CD8-positive, alpha-beta memory T cell (primary cell): ENCODE results near the gene LSG1. TPM values are rescaled to one million over a fixed set of nuclear protein-coding genes. Genes with fewer than 3 reads are reported as not detected.

Experiments
- CTCF ChIA-PET: fragments of 350-600 bp; sonication (Branson Sonifier 250); formaldehyde crosslinking; loops from one replicate; lab custom pipeline; 2021; ENCODE audit warnings: antibody characterized with exemption; lab: Charles Lee
- POLR2A ChIA-PET: fragments of 350-600 bp; sonication (Branson Sonifier 250); formaldehyde crosslinking; loops from one replicate; lab custom pipeline; 2021; ENCODE audit warnings: antibody characterized with exemption; lab: Charles Lee
- DNase-seq, 5 donors: peaks; one replicate each; pipeline versions ENCODE4 v3.0.0 to v3.0.0-alpha.2; 2020 to 2022; ENCODE audit warnings: mixed read lengths in 1 of 5
- H3K27ac ChIP-seq: one replicate; pipeline ENCODE4 v1.7.0; 2013; ENCODE audit warnings: low read depth, mild to moderate bottlenecking, low read length, moderate library complexity
- H3K27me3 ChIP-seq: 2 replicates; pipeline ENCODE4 v1.7.0; 2013; ENCODE audit warnings: low read length, mild to moderate bottlenecking; ENCODE audit not compliant: insufficient read depth, poor library complexity, severe bottlenecking
- H3K36me3 ChIP-seq: 2 replicates; pipeline ENCODE4 v1.7.0; 2013; ENCODE audit warnings: mild to moderate bottlenecking, low read length, moderate library complexity; ENCODE audit not compliant: insufficient read depth
- H3K4me1 ChIP-seq: 2 replicates; pipeline ENCODE4 v1.7.0; 2013; ENCODE audit warnings: mild to moderate bottlenecking, low read length, moderate library complexity; ENCODE audit not compliant: insufficient read depth
- H3K4me3 ChIP-seq: 2 replicates; pipeline ENCODE4 v1.7.0; 2013; ENCODE audit warnings: mild to moderate bottlenecking, low read length
- H3K9me3 ChIP-seq: 2 replicates; pipeline ENCODE4 v1.7.0; 2013; ENCODE audit warnings: mild to moderate bottlenecking, low read length
- H3K27ac Mint-ChIP-seq, 8 donors: one replicate each; pipeline ENCODE4 v1.8.0; 2020 to 2021; ENCODE audit warnings: mixed read lengths in 8 of 8, mild to moderate bottlenecking in 6 of 8, inconsistent platforms in 3 of 8, moderate library complexity in 3 of 8
- H3K27me3 Mint-ChIP-seq, 2 donors: one replicate each; pipeline ENCODE4 v1.8.0; 2020 to 2021; ENCODE audit warnings: mixed read lengths in 2 of 2, mild to moderate bottlenecking in 1 of 2, moderate library complexity in 1 of 2
- H3K36me3 Mint-ChIP-seq, 3 donors: one replicate each; pipeline ENCODE4 v1.8.0; 2020 to 2021; ENCODE audit warnings: mixed read lengths in 3 of 3, inconsistent platforms in 1 of 3, mild to moderate bottlenecking in 1 of 3
- H3K4me1 Mint-ChIP-seq, 3 donors: one replicate each; pipeline ENCODE4 v1.8.0; 2020 to 2021; ENCODE audit warnings: mixed read lengths in 3 of 3, inconsistent platforms in 1 of 3, mild to moderate bottlenecking in 1 of 3
- H3K4me3 Mint-ChIP-seq, 7 donors: one replicate each; pipeline ENCODE4 v1.8.0; 2020 to 2021; ENCODE audit warnings: mixed read lengths in 7 of 7, mild to moderate bottlenecking in 6 of 7, moderate library complexity in 4 of 7, inconsistent platforms in 2 of 7
- H3K9me3 Mint-ChIP-seq, 5 donors: one replicate each; pipeline ENCODE4 v1.8.0; 2020 to 2022; ENCODE audit warnings: mixed read lengths in 5 of 5, mild to moderate bottlenecking in 3 of 5, moderate library complexity in 2 of 5, inconsistent platforms in 1 of 5
- polyA plus RNA-seq: library from polyadenylated mRNA; unstranded; fragments of 300-500 nt; fragmentation: Illumina TruSeq; gene quantifications from one replicate; pipeline ENCODE4 v1.2.3, GENCODE V29; 2021
- total RNA-seq, 2 experiments: library from RNA; stranded (reverse); gene quantifications; one replicate each; pipeline ENCODE4 v1.2.3, GENCODE V29; 2021

The LSG1 gene
- total RNA-seq (10 to 100 TPM; 65.2 to 68.8 TPM), polyA plus RNA-seq (39.3 TPM)

- peak; percentile 80 to 92 (median 86) for DNase-seq
- CTCF ChIA-PET: interaction anchor here (0.6 to 8.2 kb wide), 16 partner anchors 9 to 850 kb away, joined by 3 to 88 read pairs (median 7); partner anchors contain the start of genes FAM43A and XXYLT1
- Mint-ChIP-seq H3K27me3 (peaks cover 3 to 4% of the 10 kb centered on the region in 2 donors), H3K4me3 (peak within 1 kb of the TSS; percentile 94 to 99 (median 99)), H3K9me3 (no peaks in the 10 kb centered on the region), H3K4me1 (peaks cover 29 to 58% (median 55%) of the 10 kb centered on the region in 3 donors), H3K27ac (peak within 1 kb of the TSS; percentile 91 to 99 (median 99)), H3K36me3 (peaks cover 0 to 42% (median 6%) of the 10 kb centered on the region in 3 donors)
- Histone ChIP-seq H3K27me3 (no peaks in the 10 kb centered on the region), H3K4me1 (peaks cover 19% of the 10 kb centered on the region), H3K27ac (peak within 1 kb of the TSS; percentile 95), H3K9me3 (no peaks in the 10 kb centered on the region), H3K36me3 (peaks cover 10% of the 10 kb centered on the region), H3K4me3 (peak within 1 kb of the TSS; percentile 86)
- POLR2A ChIA-PET: interaction anchor here (0.7 to 7.1 kb wide), 6 partner anchors 14 to 878 kb away, joined by 3 to 115 read pairs (median 3); partner anchors contain the start of genes FAM43A, TMEM44 and XXYLT1
Observed at GRCh38 chr3:194671900-194672808, at the start of gene LSG1. Gene LSG1, minus strand, starts transcription at chr3:194672191. Its CDS starts 29 bp downstream, at chr3:194672162.

DNA sequence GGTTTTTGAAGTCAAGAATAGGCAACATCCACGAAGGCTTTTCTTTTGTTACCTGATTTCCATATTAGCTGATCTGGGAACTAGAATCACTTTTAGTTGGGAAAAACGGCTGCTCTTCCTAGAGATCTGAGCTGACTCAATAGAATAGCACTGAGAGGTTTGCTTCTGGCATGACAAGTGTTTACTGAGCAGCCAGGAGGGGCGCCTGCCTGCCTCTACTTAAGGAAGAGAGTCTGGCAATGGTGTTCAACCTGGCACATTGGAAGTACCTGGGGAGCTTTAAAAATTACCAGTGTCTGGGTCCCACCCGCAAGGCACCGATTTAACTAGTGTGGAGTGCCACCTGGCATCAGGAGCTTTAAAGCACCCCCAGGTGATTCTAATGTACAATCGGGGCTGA, 48.1 kb upstream of the LSG1 start:
- peaks cover 6 to 13% (median 9%) of the 10 kb centered on the region in 3 donors for H3K4me1 Mint-ChIP-seq
- ChIA-PET CTCF (interaction anchor here (0.9 kb wide), 1 partner anchor 33 kb away, joined by 3 read pairs; no protein-coding TSS in a partner anchor), POLR2A (no interaction called here)
- H3K27me3 ChIP-seq: no peaks in the 10 kb centered on the region
- H3K9me3 Mint-ChIP-seq: no peaks in the 10 kb centered on the region
- no peak overlapping the region for H3K27ac Mint-ChIP-seq
- H3K36me3 ChIP-seq: no peaks in the 10 kb centered on the region
- no peak for DNase-seq
- no peaks in the 10 kb centered on the region for H3K36me3 Mint-ChIP-seq
- no peaks in the 10 kb centered on the region for H3K4me1 ChIP-seq
- H3K4me3 ChIP-seq: no peak overlapping the region
- no peak overlapping the region for H3K4me3 Mint-ChIP-seq
- H3K9me3 ChIP-seq: no peaks in the 10 kb centered on the region
- H3K27ac ChIP-seq: no peak overlapping the region
- H3K27me3 Mint-ChIP-seq: peaks cover 0 to 5% of the 10 kb centered on the region in 2 donors

DNA sequence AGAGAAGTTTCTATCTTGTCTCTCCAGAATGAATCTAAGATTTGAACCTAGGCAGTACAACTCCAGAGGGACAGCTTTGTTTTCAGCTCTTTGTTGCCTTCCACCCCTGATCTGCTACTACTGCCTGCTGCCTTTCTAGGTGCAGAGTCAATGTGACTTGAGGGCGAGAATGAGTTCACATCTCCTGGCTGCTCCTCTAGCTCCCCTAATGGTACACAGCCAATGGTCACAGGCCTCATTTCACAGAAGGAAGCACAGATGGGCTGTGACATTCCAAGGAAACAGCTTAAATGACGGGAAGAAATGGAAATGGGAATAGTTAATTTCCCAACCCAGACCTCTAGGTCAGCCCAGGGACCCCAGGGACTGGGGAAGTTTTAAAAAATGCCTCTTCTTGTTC, 46.1 kb upstream of the LSG1 start:
- CTCF ChIA-PET: no interaction called here
- Histone ChIP-seq H3K36me3 (no peaks in the 10 kb centered on the region), H3K4me3 (no peak overlapping the region), H3K27ac (no peak overlapping the region), H3K4me1 (no peaks in the 10 kb centered on the region), H3K27me3 (no peaks in the 10 kb centered on the region), H3K9me3 (no peaks in the 10 kb centered on the region)
- Mint-ChIP-seq H3K27ac (peak overlapping the region in 3 of 8 donors; percentile 4 to 49 (median 40)), H3K4me1 (peaks cover 12 to 19% (median 12%) of the 10 kb centered on the region in 3 donors), H3K27me3 (peaks cover 0 to 4% of the 10 kb centered on the region in 2 donors), H3K9me3 (no peaks in the 10 kb centered on the region), H3K36me3 (no peaks in the 10 kb centered on the region), H3K4me3 (no peak overlapping the region)
- DNase-seq: no peak
- POLR2A ChIA-PET: no interaction called here

- ChIA-PET CTCF (no interaction called here), POLR2A (interaction anchor here (1.5 kb wide), 1 partner anchor 27 kb away, joined by 5 read pairs; no protein-coding TSS in a partner anchor)
- peaks cover 2 to 7% of the 10 kb centered on the region in 2 donors for H3K27me3 Mint-ChIP-seq
- DNase-seq: peak in 3 of 5 donors; percentile 8 to 60 (median 50)
- peak overlapping the region; percentile 61 to 99 (median 91) for H3K27ac Mint-ChIP-seq
- no peaks in the 10 kb centered on the region for H3K27me3 ChIP-seq
- H3K27ac ChIP-seq: no peak overlapping the region
- H3K36me3 Mint-ChIP-seq: no peaks in the 10 kb centered on the region
- no peak overlapping the region for H3K4me3 ChIP-seq
- no peaks in the 10 kb centered on the region for H3K36me3 ChIP-seq
- H3K4me3 Mint-ChIP-seq: peak overlapping the region in 6 of 7 donors; percentile 50 to 73 (median 56)
- no peaks in the 10 kb centered on the region for H3K9me3 ChIP-seq
- H3K4me1 ChIP-seq: no peaks in the 10 kb centered on the region
- no peaks in the 10 kb centered on the region for H3K9me3 Mint-ChIP-seq
- H3K4me1 Mint-ChIP-seq: peaks cover 12 to 19% (median 12%) of the 10 kb centered on the region in 3 donors
Observed at GRCh38 chr3:194715022-194715800, 43.2 kb upstream of the LSG1 start.

DNA sequence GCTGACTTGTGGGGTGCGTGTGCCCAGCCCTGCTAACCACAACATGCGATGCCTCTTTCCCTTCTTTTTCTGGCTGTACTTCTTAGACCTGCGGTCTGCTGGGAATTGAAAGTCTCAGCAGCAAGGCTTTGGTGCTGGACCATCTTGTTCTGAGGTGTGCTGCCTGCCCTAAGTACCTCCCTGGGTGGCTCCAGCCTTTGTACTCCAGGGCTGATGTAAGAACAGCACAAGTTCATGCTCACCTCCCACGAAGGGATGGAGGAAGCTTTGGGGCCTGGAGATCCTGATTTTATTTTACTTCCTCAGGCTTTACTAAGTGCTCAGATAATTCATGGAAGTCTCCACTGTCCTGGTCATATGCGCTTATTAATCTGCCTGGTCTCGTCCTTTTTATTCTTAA, 42.6 kb upstream of the LSG1 start:
- peaks cover 2 to 7% of the 10 kb centered on the region in 2 donors for H3K27me3 Mint-ChIP-seq
- peaks cover 12 to 19% (median 12%) of the 10 kb centered on the region in 3 donors for H3K4me1 Mint-ChIP-seq
- no peaks in the 10 kb centered on the region for H3K27me3 ChIP-seq
- no peak overlapping the region for H3K4me3 ChIP-seq
- POLR2A ChIA-PET: interaction anchor here (1.5 kb wide), 1 partner anchor 27 kb away, joined by 5 read pairs; no protein-coding TSS in a partner anchor
- H3K4me3 Mint-ChIP-seq: peak overlapping the region in 3 of 7 donors; percentile 14 to 71 (median 52)
- no peak for DNase-seq
- no peak overlapping the region for H3K27ac ChIP-seq
- H3K9me3 Mint-ChIP-seq: no peaks in the 10 kb centered on the region
- peak overlapping the region; percentile 61 to 99 (median 91) for H3K27ac Mint-ChIP-seq
- H3K9me3 ChIP-seq: no peaks in the 10 kb centered on the region
- no peaks in the 10 kb centered on the region for H3K36me3 Mint-ChIP-seq
- no peaks in the 10 kb centered on the region for H3K36me3 ChIP-seq
- H3K4me1 ChIP-seq: no peaks in the 10 kb centered on the region
- CTCF ChIA-PET: no interaction called here

DNA sequence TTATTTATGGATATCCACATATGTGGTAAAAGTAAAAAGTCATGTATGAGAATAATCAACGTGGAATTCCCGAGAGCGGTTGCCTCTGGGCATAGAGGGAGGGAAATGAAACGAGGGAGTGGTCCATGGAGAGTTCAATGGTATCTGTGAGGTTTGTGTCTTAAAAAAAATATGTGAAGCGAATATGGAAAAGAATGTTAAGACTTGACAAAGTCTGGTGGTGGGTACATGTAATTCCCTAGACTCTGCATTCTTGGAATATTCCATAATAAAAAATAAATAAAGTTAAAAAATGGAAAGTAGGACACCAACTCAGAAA, 42.1 kb upstream of the LSG1 start:
- Mint-ChIP-seq H3K27ac (peak overlapping the region in 3 of 8 donors; percentile 60 to 98 (median 96)), H3K9me3 (no peaks in the 10 kb centered on the region), H3K27me3 (peaks cover 2 to 7% of the 10 kb centered on the region in 2 donors), H3K4me1 (peaks cover 12 to 19% (median 12%) of the 10 kb centered on the region in 3 donors), H3K36me3 (no peaks in the 10 kb centered on the region), H3K4me3 (no peak overlapping the region)
- Histone ChIP-seq H3K9me3 (no peaks in the 10 kb centered on the region), H3K4me1 (no peaks in the 10 kb centered on the region), H3K36me3 (no peaks in the 10 kb centered on the region), H3K27me3 (no peaks in the 10 kb centered on the region), H3K27ac (no peak overlapping the region), H3K4me3 (no peak overlapping the region)
- CTCF ChIA-PET: no interaction called here
- POLR2A ChIA-PET: interaction anchor here (1.5 kb wide), 1 partner anchor 26 kb away, joined by 5 read pairs; no protein-coding TSS in a partner anchor
- no peak for DNase-seq

DNA sequence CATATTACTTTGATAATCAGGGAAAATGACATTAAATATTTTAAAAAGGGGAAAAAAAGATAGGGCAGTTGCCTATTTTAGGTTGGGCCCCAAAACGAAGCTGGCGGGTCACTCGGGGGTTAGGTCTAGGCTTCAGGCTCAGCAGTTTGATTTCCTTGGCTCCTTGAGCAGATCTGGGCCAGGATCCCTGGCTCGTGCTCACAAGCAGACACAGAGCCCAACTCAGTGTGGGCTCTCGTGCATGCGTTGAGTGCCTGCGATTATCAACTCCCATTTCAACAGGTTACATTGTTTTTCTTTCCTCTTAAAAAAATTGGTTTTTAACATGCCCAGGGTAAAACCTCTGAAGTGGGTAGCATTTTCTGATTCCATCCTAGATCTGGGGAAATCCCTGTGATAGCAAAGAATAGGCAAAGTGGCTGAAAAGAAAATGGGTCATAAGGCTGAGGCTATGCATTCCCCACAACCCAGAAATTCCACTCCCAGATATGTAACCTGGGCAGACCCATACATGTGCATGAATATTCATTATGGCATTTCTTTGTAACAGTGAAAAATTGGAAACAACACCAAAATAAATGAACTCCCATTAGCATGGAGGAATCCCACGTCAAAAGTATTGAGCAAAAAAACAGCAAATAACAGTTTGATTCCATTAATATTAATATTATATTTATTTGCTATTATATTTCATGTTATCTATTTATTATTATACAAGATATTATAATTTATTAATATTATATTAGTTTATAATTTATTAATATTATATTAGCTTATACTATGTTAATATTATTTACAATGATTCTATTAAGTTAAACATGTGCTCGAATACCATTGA, 41.5 kb upstream of the LSG1 start:
- Histone ChIP-seq H3K27me3 (no peaks in the 10 kb centered on the region), H3K36me3 (no peaks in the 10 kb centered on the region), H3K9me3 (no peaks in the 10 kb centered on the region), H3K4me3 (no peak overlapping the region), H3K27ac (no peak overlapping the region), H3K4me1 (no peaks in the 10 kb centered on the region)
- CTCF ChIA-PET: no interaction called here
- H3K27me3 Mint-ChIP-seq: peaks cover 2 to 7% of the 10 kb centered on the region in 2 donors
- peaks cover 12 to 19% (median 12%) of the 10 kb centered on the region in 3 donors for H3K4me1 Mint-ChIP-seq
- no peak for DNase-seq
- POLR2A ChIA-PET: no interaction called here
- no peak overlapping the region for H3K4me3 Mint-ChIP-seq
- peak overlapping the region in 2 of 8 donors; percentile 17 to 51 for H3K27ac Mint-ChIP-seq
- no peaks in the 10 kb centered on the region for H3K9me3 Mint-ChIP-seq
- H3K36me3 Mint-ChIP-seq: no peaks in the 10 kb centered on the region
